ENCODE data around the gene DPF3. TPM values are rescaled to one million over a fixed set of nuclear protein-coding genes. Genes with fewer than 3 reads are reported as not detected.

Gene DPF3
- total RNA-seq, 2 donors from 2014 or later = 18.9 to 23.3 TPM

DNA sequence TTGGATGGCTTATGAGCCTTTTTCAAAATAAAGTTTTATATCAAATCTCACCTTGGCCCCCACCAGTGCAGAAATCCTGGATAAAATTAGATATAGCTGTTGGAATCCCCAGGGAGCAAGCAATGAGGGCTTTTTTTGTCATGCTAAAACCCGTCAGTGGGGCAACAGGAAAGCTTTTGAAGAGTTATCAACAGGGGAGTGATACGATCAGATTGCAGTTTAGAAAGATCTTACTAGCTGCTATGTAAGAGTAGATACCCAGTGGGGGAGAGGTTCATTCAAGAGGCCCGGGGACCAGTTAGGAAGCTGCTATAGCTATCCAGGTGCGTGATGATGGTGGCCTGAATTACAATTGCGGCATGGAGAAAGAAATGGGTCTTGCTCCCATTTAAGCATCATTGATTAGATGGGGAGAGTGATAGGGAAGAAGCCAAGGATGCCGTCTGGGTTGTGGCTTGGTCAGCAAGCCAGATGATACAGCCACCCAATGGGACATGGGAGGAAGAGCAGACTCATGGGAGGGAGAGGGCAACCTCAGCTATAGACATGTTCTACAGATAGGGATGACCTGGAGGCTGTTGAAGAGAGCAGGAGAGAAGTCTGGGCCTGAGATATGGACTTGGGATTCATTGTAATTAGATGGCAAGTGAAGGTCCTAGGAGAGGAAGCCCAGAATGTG is 272.4 kb downstream of the DPF3 start:
- DNase-seq (no peak), ATAC-seq (no peak)
- intact Hi-C loops (cut with DNase I) = no loop called here

DNA sequence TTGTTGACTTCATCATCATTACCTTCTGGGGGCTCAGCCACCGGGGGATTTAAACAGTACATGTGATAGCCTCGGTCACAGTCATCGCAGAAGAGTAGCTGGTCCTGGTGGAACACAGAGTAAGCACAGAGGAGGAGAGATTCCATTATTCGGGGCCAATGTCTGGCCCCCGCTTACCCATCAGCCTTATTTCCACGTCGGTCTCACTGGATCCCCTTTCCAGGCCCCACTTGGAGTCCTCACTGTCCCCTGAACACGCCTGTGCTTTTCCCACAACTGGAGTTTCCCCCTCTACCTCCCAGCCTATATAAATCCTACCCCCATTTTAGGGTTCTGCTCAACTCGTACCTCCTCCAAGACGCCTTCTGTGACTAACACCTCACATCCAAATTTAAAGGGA is 274.0 kb downstream of the DPF3 start:
- ATAC-seq (no peak), DNase-seq (no peak)
- intact Hi-C loops (cut with DNase I) = no loop called here

DNA sequence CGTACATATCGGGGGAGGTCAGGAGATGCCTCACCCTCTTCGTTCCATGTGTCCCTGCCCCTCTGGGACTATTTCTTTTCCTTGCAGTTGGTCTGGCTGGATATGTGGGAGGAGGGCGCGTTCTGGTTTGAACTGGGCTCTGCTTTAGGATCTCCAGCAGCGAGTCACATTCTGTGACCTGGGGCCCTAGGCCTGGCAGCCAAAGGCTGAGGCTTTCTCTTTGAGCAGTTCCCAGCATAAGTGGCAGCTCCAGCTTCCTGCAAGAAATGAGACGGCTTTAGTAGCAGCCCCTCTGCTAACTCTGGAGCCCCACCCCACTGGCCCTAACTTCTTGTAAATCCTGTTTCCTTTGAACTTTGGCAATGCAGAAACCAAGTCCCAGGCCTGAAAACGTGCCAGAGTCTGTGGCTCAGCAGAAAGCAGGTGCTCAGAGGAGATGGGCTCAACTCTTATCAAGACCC is 274.8 kb downstream of the DPF3 start:
- intact Hi-C loops (cut with DNase I) = no loop called here
- ATAC-seq (no peak), DNase-seq (no peak)

DNA sequence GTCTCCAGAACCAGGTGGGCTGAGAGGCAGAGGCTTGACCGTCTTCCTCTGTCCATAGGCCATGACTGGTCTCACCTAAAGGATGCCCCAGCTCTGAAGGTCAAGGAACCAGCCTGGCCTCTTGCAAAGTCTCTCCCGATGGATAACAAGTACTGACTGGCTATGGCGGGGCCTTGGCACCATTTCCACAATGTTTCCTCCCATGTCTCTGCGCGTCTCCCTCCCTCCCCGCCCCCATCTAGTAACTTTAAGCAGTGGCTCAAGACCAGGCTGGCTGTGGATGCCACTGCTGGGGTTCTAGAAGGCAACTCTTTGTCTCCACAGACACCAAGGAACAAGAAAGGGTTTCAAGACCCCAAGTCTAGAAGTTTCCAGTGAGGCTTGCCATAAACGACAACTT is 275.5 kb downstream of the DPF3 start:
- no peak for ATAC-seq
- no peak for DNase-seq
- intact Hi-C loops (cut with DNase I) = no loop called here

DNA sequence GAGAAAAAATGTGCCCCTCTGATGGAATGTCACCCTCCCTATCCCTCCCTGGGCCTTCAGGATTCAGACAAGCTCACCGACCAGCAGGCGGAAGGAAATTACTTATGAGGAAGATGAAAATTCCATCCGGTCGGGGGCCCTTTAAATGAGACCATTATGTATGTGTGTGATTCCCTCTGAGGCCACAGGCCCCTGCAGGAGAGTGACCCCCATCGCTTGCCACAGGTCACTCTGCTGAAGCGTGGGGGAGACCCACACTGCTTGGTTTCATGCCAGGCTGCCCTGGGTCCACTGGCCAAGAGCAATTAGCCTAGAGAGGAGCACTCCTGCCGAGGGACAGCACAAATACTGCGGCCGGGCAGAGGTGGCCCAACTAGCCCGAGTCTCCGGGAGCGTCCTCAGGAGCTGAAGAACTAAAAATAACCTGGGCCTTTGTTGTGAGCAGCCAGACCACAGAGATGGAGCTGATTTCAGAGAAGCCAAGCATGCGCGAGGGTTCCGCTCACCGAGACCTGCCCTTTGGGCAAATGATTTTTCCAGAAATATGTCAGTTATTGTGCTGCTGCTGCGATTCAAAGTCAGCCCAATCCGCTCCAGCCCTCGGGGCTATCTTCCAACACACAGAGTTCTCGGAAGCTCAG is 276.4 kb downstream of the DPF3 start:
- peak; percentile 24 to 48 for ATAC-seq
- intact Hi-C loops (cut with DNase I) = no loop called here
- no peak for DNase-seq

DNA sequence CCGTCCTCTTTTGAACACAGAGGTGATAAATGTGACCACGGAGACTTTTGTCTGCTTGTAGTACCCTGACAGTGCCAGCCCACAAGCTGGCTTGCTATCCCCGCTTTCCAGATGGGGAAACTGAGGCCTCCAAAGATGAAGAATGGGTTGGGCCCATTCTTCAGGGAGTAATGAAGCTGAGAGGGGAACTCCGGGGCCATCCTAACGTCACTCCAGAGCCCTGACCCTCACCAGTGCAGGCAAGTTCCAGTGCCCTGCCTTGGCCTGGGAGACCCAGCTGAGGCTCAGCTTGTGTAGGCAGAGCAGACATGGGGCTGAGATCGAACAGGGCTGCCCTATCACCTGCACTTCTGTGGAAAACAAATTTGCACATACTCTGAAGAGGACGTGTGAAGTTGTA is 277.1 kb downstream of the DPF3 start:
- intact Hi-C loops (cut with DNase I) = no loop called here
- ATAC-seq = no peak
- no peak for DNase-seq

DNA sequence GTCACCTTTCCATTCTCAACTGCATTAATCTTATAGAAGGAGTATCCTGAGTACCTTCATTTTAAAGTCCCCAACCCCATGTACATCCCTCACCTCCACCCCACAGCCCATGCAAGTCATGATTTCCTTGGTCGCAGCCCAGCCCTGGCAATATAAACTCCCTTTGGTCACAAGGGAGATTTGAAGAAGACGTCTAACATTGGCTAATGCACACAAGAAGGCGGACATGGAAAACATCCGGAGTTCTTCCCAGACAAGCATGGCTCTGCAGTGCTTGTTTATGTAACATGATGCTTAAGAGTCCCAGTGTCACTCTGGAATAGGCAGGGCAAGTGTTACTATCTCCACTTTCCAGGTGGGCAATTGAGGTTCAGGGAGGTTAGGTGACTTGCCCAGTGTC is 277.6 kb downstream of the DPF3 start:
- ATAC-seq (peak in 1 of 2 donors; percentile 56), DNase-seq (no peak)
- intact Hi-C loops (cut with DNase I) = no loop called here

DNA sequence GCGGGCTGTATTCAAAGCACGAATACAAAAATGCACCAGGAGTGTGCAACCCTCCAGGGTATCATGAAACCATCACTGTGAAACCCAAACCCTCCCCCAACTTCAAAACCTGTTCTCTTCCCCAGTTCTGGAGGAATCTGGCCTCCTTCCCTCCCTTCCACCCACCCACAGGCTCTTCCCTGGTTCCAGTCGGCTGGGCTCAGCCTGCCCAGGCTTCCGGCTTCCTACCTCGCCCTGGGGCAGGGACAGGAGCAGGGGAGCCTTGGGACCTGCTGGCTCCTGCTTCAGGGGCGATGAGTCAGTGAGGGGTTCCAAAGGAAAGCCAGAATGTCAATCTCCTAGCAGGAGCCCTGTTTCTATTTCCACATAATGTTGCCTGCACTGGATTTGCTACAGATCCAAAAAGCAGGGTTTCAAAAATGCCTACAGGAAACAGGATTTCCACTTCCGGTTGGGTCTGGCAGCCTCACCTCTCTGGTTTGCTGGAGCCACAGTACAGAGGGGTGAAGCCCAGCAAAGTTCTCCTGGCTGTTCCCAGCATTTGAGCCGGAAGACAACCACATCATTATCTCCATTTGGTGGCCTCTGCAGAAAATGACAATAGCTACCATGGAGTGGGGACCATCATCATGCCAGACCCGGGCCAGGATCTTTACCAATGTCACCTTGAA is 278.3 kb downstream of the DPF3 start:
- ATAC-seq (peak in 1 of 2 donors; percentile 37), DNase-seq (no peak)
- intact Hi-C loops (cut with DNase I) = no loop called here

DNA sequence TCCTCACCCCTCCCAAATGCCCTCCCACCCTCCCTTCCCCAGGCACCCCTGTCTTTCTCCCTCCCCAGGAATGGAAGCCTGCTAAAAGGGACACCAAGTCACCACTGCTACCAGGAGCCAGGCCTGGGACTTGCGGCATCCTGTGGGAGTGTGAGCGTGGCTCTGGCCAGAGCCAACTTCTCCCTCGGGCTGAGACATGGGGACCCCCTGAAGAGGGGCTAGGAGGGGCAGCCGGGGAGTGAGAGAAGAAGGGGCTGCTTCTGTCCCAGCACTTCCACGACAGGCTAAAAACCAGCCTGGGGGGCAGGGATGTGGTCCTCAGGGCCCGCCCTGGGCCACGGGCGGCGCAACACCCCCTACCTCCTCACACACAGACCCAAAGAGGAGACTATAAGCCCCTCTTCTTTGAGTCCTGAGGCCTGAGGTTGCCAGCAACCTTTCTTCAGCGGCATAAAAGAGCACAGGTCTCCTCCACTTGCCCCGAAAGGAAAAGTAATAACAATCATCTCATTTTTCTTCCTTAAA is 278.9 kb downstream of the DPF3 start:
- DNase-seq = no peak
- intact Hi-C loops (cut with DNase I) = loop anchor here in 1 of 2 donors (5.0 kb wide), 1 partner anchor 48 kb away; no protein-coding TSS in a partner anchor
- ATAC-seq = no peak

DNA sequence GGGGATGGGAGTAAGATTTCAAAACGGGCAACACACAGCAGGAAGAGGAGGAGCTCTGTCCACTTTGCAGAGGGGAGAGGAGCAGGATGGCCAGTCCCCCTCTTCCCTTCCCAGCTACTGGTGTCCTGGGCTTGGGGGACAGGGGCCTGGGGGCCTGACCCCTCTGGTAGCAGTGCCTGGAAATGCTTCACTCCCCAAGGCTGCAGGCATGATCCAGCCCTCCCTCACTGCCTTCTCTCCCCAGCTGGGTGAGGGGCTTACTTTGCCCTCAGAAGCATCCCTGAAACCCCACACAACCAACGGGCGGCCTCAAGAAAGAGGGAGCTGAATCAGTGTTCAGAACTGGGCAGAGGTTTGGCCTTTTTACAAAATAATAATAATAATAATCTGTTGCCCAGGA is 279.5 kb downstream of the DPF3 start:
- no peak for ATAC-seq
- DNase-seq = no peak
- intact Hi-C loops (cut with DNase I) = loop anchor here in 1 of 2 donors (5.0 kb wide), 1 partner anchor 47 kb away; no protein-coding TSS in a partner anchor

DNA sequence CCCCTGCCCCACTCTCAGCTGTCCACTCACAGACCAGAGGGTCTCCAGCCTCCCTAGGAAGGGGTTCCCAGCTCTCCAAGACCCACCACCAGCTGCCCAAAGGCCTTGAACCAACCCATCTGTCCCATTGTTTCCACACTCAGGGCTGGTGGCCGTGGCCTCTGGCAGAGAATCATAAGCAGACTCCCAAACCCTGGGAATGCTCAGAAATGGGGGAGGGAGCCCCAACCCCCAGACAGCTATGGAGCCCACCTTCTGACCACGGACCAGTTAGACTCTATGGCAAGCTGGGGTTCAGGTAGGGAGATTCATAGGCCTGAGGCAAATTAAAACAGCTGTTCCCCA is 280.0 kb downstream of the DPF3 start:
- intact Hi-C loops (cut with DNase I) = loop anchor here in 1 of 2 donors (5.0 kb wide), 1 partner anchor 47 kb away; no protein-coding TSS in a partner anchor
- no peak for ATAC-seq
- no peak for DNase-seq

DNA sequence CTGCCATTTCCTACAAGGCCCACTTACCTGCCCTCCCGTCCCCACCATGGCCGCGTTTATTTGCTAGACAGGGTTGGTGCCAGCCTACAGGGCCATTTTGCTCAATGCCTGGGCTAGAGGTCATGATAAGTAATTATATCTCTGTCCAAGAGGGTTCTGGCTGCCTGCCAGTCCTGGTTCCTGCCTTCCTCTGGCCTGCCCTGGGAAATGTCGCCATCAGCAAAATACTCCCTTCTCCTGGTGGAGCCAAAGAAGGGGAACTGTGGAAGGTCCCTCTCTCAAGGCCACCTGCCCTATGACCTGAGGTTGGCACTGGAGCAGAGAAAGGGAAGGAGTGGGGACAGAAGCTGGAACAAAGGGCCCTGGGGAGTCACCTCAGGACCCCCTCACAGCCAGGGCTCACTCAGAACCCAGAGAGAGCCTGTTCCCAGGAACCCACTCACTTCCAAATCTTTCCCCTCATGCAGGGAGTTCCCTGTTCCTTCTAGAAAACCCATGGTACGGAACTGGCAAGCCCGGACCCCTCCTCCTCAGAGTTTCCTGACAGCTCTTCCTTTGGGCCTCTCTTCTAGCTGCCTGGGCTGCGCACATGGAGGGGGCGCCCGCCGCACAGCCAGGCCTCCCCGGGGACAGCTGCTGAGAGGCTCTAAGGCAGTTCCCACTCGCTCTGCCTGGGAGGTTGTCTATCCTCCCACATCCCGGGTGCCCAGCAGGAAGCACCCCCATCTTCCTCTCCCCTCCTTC is 280.5 kb downstream of the DPF3 start:
- intact Hi-C loops (cut with DNase I) = loop anchor here in 1 of 2 donors (5.0 kb wide), 1 partner anchor 46 kb away; no protein-coding TSS in a partner anchor
- peak; percentile 56 to 60 for ATAC-seq

DNA sequence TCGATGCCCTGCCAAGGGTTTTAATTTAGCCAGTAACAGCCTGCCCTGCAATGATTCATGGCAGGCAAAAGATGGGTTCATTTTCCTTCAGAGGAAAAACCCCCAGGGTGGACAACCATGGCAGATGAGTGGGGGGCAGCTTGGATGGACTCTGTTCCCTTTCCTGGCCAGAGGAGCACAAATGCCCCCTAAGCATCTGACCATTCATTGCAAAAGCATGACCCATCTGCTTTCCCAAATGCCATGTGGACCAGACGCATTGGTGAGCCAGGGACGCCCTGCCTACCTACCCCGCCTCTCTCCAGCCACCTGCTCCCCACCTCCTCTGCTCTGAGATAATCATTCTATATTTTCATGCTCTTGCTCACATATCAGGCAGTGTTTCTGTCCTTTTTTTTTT is 281.9 kb downstream of the DPF3 start:
- ATAC-seq (no peak), DNase-seq (no peak)
- intact Hi-C loops (cut with DNase I) = loop anchor here in 1 of 2 donors (5.0 kb wide), 1 partner anchor 45 kb away; no protein-coding TSS in a partner anchor

More for the DNA sequence above, 280.5 kb downstream of the DPF3 start:
- DNase-seq = peak; percentile 84

DNA sequence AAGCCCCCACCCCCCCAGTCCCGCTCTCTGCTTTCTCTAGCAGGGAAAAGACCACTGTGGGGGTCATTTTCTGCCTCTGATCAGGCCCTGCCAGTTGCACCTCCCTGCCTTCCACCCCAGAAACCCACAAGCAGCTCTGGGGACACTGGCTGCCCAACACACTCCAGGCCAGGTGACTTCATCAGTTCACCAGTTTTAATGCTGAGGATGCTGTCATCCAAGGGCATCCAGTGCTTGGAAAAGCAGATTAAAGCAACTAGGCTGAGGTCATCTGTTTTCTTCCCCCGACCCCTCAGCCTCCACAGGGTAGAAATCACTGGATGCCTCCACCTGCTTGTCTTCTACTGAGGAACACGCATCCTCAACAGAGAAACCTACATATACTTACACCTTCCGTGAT is 282.4 kb downstream of the DPF3 start:
- intact Hi-C loops (cut with DNase I) = loop anchor here in 1 of 2 donors (5.0 kb wide), 1 partner anchor 44 kb away; no protein-coding TSS in a partner anchor
- ATAC-seq (no peak), DNase-seq (no peak)

DNA sequence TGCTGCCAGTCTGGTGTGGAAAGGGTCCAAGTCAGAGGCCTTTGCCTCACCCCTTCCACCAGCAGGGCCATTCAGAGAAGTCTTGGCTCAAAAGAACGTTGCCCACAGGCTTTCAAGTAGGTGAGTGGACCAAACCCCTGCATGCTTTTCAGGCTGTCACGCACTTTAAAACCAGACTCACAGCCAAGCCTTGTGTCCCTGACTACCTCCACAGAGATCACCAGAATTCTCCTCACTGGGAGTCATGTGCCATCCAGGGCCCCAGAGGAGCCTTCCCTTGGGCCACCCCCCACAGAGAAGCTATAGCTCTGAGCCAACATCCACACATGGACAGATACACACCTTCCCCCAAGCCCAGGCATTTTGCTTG is 283.1 kb downstream of the DPF3 start:
- ATAC-seq = no peak
- intact Hi-C loops (cut with DNase I) = loop anchor here in 1 of 2 donors (5.0 kb wide), 1 partner anchor 44 kb away; no protein-coding TSS in a partner anchor
- no peak for DNase-seq

DNA sequence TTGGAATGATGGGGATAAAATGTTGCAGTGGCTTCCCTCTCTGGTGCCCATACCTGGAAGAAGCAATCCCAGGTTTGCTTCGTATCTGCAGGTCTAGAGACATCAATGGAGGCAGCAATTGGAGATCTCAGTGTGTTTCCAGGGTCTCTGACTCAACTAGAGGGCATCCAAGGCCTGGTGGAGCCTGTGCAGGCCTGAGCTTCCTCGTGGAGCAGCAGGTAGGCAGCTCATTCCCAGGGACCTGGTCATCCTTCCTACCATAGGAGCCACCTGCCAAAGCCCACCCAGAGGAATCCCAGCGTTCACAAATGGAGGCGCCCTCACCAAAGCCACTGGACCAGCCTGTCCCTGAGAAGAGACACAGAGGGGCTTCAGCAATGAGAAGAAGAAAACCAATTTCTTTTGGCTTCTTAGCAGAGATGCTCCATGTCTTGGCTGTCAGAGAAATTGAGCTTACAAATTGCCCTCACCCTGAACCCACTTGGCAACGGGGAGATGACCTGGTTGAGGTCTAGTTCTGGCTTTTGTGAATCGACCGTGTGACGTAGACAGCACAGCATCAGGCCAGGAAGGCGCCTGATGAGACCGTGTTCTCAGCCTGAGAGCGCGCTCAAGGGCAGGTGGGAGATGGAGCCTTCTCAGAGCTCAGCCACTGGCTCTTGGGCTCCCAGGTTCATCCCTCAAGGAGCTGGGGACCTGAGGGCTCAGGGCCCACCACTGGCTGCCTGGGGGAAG is 283.6 kb downstream of the DPF3 start:
- intact Hi-C loops (cut with DNase I) = loop anchor here in 1 of 2 donors (5.0 kb wide), 1 partner anchor 43 kb away; no protein-coding TSS in a partner anchor

DNA sequence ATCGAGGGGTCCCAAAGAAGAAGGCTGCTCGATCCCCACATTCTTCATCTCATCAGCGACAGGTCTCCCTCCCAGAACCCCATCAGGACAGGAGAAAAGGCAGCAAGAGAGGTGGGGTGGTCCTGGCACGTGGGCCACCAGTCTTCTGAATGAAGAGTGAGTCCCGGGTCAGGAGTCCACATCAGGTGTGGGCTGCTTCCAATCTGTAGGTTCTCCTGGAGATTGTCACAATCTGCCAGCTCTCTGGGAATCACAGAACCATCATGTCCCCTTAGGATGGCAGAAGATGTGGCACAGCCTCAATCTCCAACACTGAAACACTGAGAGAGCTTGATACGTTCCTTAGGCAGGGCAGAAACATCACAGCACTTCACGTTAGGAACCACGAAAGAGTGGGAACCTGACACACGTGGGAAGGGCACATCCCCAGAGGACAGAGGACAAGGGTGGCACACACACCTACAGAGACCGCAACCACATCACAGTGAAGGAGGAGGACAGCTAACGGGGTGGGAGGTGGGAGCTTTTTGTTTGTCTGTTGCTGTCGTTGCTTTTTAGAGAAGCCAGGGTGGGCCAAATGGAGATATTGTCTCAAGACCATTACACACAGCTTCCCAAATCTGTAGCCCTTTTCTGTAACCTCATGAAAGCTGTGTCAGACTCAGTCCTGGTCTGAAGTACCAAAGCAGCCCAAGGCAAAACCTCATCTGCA is 284.5 kb downstream of the DPF3 start:
- intact Hi-C loops (cut with DNase I) = no loop called here
- ATAC-seq (no peak), DNase-seq (no peak)

More for the DNA sequence above, 283.6 kb downstream of the DPF3 start:
- DNase-seq (no peak), ATAC-seq (no peak)

All from left cardiac atrium (tissue), 4 donors.